Measurements from ENCODE around the gene KCNK4.
"Not testable (repeated sequence)": the region's sequence is repeated elsewhere in the genome, so short reads cannot be mapped to it uniquely, and the experiment has no call there.

Gene KCNK4

GRCh38 chr11:64315667-64316526 is 24.8 kb downstream of the KCNK4 start:
- H3K9ac ChIP-seq (ENCODE audit: low read length); H3K36me3 ChIP-seq (ENCODE audit: control insufficient read depth, insufficient read depth, low read length); H3K4me1 ChIP-seq (ENCODE audit: control insufficient read depth, insufficient read depth, low read length); H3K4me3 ChIP-seq (ENCODE audit: low read length); H3K27ac ChIP-seq (ENCODE audit: low read depth, low read length); H3K27me3 ChIP-seq (ENCODE audit: control insufficient read depth, insufficient read depth, low read length): not testable (repeated sequence)

- peaks cover 4% of the 10 kb centered on the region for H3K4me1 ChIP-seq (ENCODE audit: control insufficient read depth, insufficient read depth, low read length)
- peak overlapping the region; percentile 97 for H3K27ac ChIP-seq (ENCODE audit: low read depth, low read length)
- H3K4me3 ChIP-seq (ENCODE audit: low read length) = peak overlapping the region; percentile 78
- no peaks in the 10 kb centered on the region for H3K27me3 ChIP-seq (ENCODE audit: control insufficient read depth, insufficient read depth, low read length)
- peaks cover 12% of the 10 kb centered on the region for H3K36me3 ChIP-seq (ENCODE audit: control insufficient read depth, insufficient read depth, low read length)
- H3K9ac ChIP-seq (ENCODE audit: low read length) = peak overlapping the region; percentile 66
These were observed 25.7 kb downstream of the KCNK4 start for GRCh38 chr11:64316672-64317324.

GRCh38 chr11:64317325-64317960 is 26.3 kb downstream of the KCNK4 start, which contains the start of gene TRMT112:
Gene TRMT112 (minus strand): TSS chr11:64317559. CDS start chr11:64317526, 33 bp downstream.
- Histone ChIP-seq H3K27ac (ENCODE audit: low read depth, low read length) (peak within 1 kb of the TSS; percentile 97), H3K9ac (ENCODE audit: low read length) (peak within 1 kb of the TSS; percentile 72), H3K4me3 (ENCODE audit: low read length) (peak within 1 kb of the TSS; percentile 78), H3K27me3 (ENCODE audit: control insufficient read depth, insufficient read depth, low read length) (no peaks in the 10 kb centered on the region), H3K36me3 (ENCODE audit: control insufficient read depth, insufficient read depth, low read length) (peaks cover 13% of the 10 kb centered on the region), H3K4me1 (ENCODE audit: control insufficient read depth, insufficient read depth, low read length) (peaks cover 4% of the 10 kb centered on the region)

- Histone ChIP-seq H3K36me3 (ENCODE audit: control insufficient read depth, insufficient read depth, low read length) (peaks cover 15% of the 10 kb centered on the region), H3K4me1 (ENCODE audit: control insufficient read depth, insufficient read depth, low read length) (peaks cover 4% of the 10 kb centered on the region), H3K27ac (ENCODE audit: low read depth, low read length) (peak within 1 kb of the TSS; percentile 97), H3K9ac (ENCODE audit: low read length) (peak within 1 kb of the TSS; percentile 72), H3K27me3 (ENCODE audit: control insufficient read depth, insufficient read depth, low read length) (no peaks in the 10 kb centered on the region), H3K4me3 (ENCODE audit: low read length) (peak within 1 kb of the TSS; percentile 78)
These were observed 27.1 kb downstream of the KCNK4 start, which contains the start of gene PRDX5 for GRCh38 chr11:64317961-64318765. Gene PRDX5 (plus strand): TSS chr11:64318121. CDS start chr11:64318216, 95 bp downstream.

- H3K36me3 ChIP-seq (ENCODE audit: control insufficient read depth, insufficient read depth, low read length) = peaks cover 15% of the 10 kb centered on the region
- peak overlapping the region; percentile 42 for H3K9ac ChIP-seq (ENCODE audit: low read length)
- no peaks in the 10 kb centered on the region for H3K27me3 ChIP-seq (ENCODE audit: control insufficient read depth, insufficient read depth, low read length)
- peak overlapping the region; percentile 97 for H3K27ac ChIP-seq (ENCODE audit: low read depth, low read length)
- peak overlapping the region; percentile 78 for H3K4me3 ChIP-seq (ENCODE audit: low read length)
- peaks cover 4% of the 10 kb centered on the region for H3K4me1 ChIP-seq (ENCODE audit: control insufficient read depth, insufficient read depth, low read length)
These were observed 28.0 kb downstream of the KCNK4 start for GRCh38 chr11:64318766-64319761.

GRCh38 chr11:64320556-64320955 is 29.5 kb downstream of the KCNK4 start:
- no peak overlapping the region for H3K27ac ChIP-seq (ENCODE audit: low read depth, low read length)
- H3K9ac ChIP-seq (ENCODE audit: low read length) = no peak overlapping the region
- H3K36me3 ChIP-seq (ENCODE audit: control insufficient read depth, insufficient read depth, low read length) = peaks cover 9% of the 10 kb centered on the region
- no peak overlapping the region for H3K4me3 ChIP-seq (ENCODE audit: low read length)
- H3K4me1 ChIP-seq (ENCODE audit: control insufficient read depth, insufficient read depth, low read length) = peaks cover 4% of the 10 kb centered on the region
- H3K27me3 ChIP-seq (ENCODE audit: control insufficient read depth, insufficient read depth, low read length) = no peaks in the 10 kb centered on the region

GRCh38 chr11:64321026-64321425 is 29.9 kb downstream of the KCNK4 start:
- peaks cover 4% of the 10 kb centered on the region for H3K4me1 ChIP-seq (ENCODE audit: control insufficient read depth, insufficient read depth, low read length)
- H3K4me3 ChIP-seq (ENCODE audit: low read length) = no peak overlapping the region
- H3K27me3 ChIP-seq (ENCODE audit: control insufficient read depth, insufficient read depth, low read length) = no peaks in the 10 kb centered on the region
- no peak overlapping the region for H3K9ac ChIP-seq (ENCODE audit: low read length)
- H3K27ac ChIP-seq (ENCODE audit: low read depth, low read length) = no peak overlapping the region
- H3K36me3 ChIP-seq (ENCODE audit: control insufficient read depth, insufficient read depth, low read length) = peaks cover 8% of the 10 kb centered on the region

- Histone ChIP-seq H3K9ac (ENCODE audit: low read length) (no peak overlapping the region), H3K27ac (ENCODE audit: low read depth, low read length) (no peak overlapping the region), H3K27me3 (ENCODE audit: control insufficient read depth, insufficient read depth, low read length) (no peaks in the 10 kb centered on the region), H3K36me3 (ENCODE audit: control insufficient read depth, insufficient read depth, low read length) (peaks cover 8% of the 10 kb centered on the region), H3K4me1 (ENCODE audit: control insufficient read depth, insufficient read depth, low read length) (peaks cover 4% of the 10 kb centered on the region), H3K4me3 (ENCODE audit: low read length) (no peak overlapping the region)
These were observed 30.4 kb downstream of the KCNK4 start for GRCh38 chr11:64321533-64321932.

- peaks cover 8% of the 10 kb centered on the region for H3K36me3 ChIP-seq (ENCODE audit: control insufficient read depth, insufficient read depth, low read length)
- H3K9ac ChIP-seq (ENCODE audit: low read length) = no peak overlapping the region
- no peaks in the 10 kb centered on the region for H3K27me3 ChIP-seq (ENCODE audit: control insufficient read depth, insufficient read depth, low read length)
- H3K4me1 ChIP-seq (ENCODE audit: control insufficient read depth, insufficient read depth, low read length) = peaks cover 4% of the 10 kb centered on the region
- H3K27ac ChIP-seq (ENCODE audit: low read depth, low read length) = no peak overlapping the region
- no peak overlapping the region for H3K4me3 ChIP-seq (ENCODE audit: low read length)
These were observed 31.8 kb downstream of the KCNK4 start for GRCh38 chr11:64322925-64323260.

GRCh38 chr11:64323373-64323772 is 32.3 kb downstream of the KCNK4 start:
- Histone ChIP-seq H3K27me3 (ENCODE audit: control insufficient read depth, insufficient read depth, low read length) (no peaks in the 10 kb centered on the region), H3K4me3 (ENCODE audit: low read length) (no peak overlapping the region), H3K4me1 (ENCODE audit: control insufficient read depth, insufficient read depth, low read length) (peaks cover 4% of the 10 kb centered on the region), H3K27ac (ENCODE audit: low read depth, low read length) (no peak overlapping the region), H3K9ac (ENCODE audit: low read length) (no peak overlapping the region), H3K36me3 (ENCODE audit: control insufficient read depth, insufficient read depth, low read length) (peaks cover 8% of the 10 kb centered on the region)

GRCh38 chr11:64323984-64324383 is 32.9 kb downstream of the KCNK4 start:
- not testable (repeated sequence) for H3K9ac ChIP-seq (ENCODE audit: low read length); H3K27me3 ChIP-seq (ENCODE audit: control insufficient read depth, insufficient read depth, low read length); H3K27ac ChIP-seq (ENCODE audit: low read depth, low read length); H3K4me1 ChIP-seq (ENCODE audit: control insufficient read depth, insufficient read depth, low read length); H3K4me3 ChIP-seq (ENCODE audit: low read length); H3K36me3 ChIP-seq (ENCODE audit: control insufficient read depth, insufficient read depth, low read length)
